GM12891 (cell line): Measurements from ENCODE around the gene TWIST1.

ENCODE experiments used
- POLR2A ChIP-seq: IDR thresholded peaks from 2 replicates; pipeline ENCODE4 v1.6.1; 2011; ENCODE audit warnings: low read depth, low read length, control low read depth
- POU2F2 ChIP-seq: IDR thresholded peaks from 2 replicates; pipeline ENCODE4 v1.6.1; 2011; ENCODE audit warnings: low read depth, mild to moderate bottlenecking, control low read depth, low read length, moderate library complexity
- TAF1 ChIP-seq: IDR thresholded peaks from 2 replicates; pipeline ENCODE4 v1.6.1; 2011; ENCODE audit warnings: low read depth, low read length, control low read depth

- no peak for TF ChIP-seq TAF1
- no peak for TF ChIP-seq POLR2A
- TF ChIP-seq POU2F2 = no peak
Observed at GRCh38 chr7:19114551-19114855, 2.9 kb downstream of the TWIST1 start.
